Activated naive CD4-positive, alpha-beta T cell (primary cell): Measurements from ENCODE around the gene EXOC2.
"Not testable (repeated sequence)": the region's sequence is repeated elsewhere in the genome, so short reads cannot be mapped to it uniquely, and the experiment has no call there.

Experiments
- DNase-seq, 4 experiments: peaks; one replicate each; lab custom pipeline; 2025; lab: John Stamatoyannopoulos, UW

Gene EXOC2

GRCh38 chr6:635233-635632 is 57.7 kb downstream of the EXOC2 start:
- no peak for DNase-seq

- DNase-seq: no peak
Observed at GRCh38 chr6:633611-634010, 59.3 kb downstream of the EXOC2 start.

GRCh38 chr6:628766-629165 is 64.2 kb downstream of the EXOC2 start:
- DNase-seq: no peak

- DNase-seq: no peak
Observed at GRCh38 chr6:626236-626635, 66.7 kb downstream of the EXOC2 start.

- DNase-seq: no peak
Observed at GRCh38 chr6:624979-625378, 68.0 kb downstream of the EXOC2 start.

- no peak for DNase-seq
Observed at GRCh38 chr6:622462-622861, 70.5 kb downstream of the EXOC2 start.

- no peak for DNase-seq
Observed at GRCh38 chr6:621931-622330, 71.0 kb downstream of the EXOC2 start.

GRCh38 chr6:620950-621349 is 72.0 kb downstream of the EXOC2 start:
- DNase-seq: no peak

- no peak for DNase-seq
Observed at GRCh38 chr6:620166-620565, 72.8 kb downstream of the EXOC2 start.

- DNase-seq: no peak
Observed at GRCh38 chr6:617456-618100, 75.4 kb downstream of the EXOC2 start.

- DNase-seq: no peak
Observed at GRCh38 chr6:613981-614380, 79.0 kb downstream of the EXOC2 start.

GRCh38 chr6:611928-612327 is 81.0 kb downstream of the EXOC2 start:
- DNase-seq: no peak

- DNase-seq: no peak
Observed at GRCh38 chr6:610882-611281, 82.1 kb downstream of the EXOC2 start.

- DNase-seq: no peak
Observed at GRCh38 chr6:609905-610304, 83.0 kb downstream of the EXOC2 start.

GRCh38 chr6:606829-607379 is 86.0 kb downstream of the EXOC2 start:
- no peak for DNase-seq

GRCh38 chr6:605895-606294 is 87.0 kb downstream of the EXOC2 start:
- not testable (repeated sequence) for DNase-seq

GRCh38 chr6:604579-604978 is 88.4 kb downstream of the EXOC2 start:
- DNase-seq: no peak

GRCh38 chr6:603265-603664 is 89.7 kb downstream of the EXOC2 start:
- DNase-seq: no peak

- no peak for DNase-seq
Observed at GRCh38 chr6:599576-600448, 93.1 kb downstream of the EXOC2 start.

GRCh38 chr6:593907-594212 is 99.1 kb downstream of the EXOC2 start:
- no peak for DNase-seq

GRCh38 chr6:593139-593906 is 99.6 kb downstream of the EXOC2 start:
- DNase-seq: peak in 3 of 4 experiments; percentile 9 to 46 (median 32)

- DNase-seq: no peak
Observed at GRCh38 chr6:589090-589489, 103.8 kb downstream of the EXOC2 start.

- DNase-seq: no peak
Observed at GRCh38 chr6:586553-586952, 106.4 kb downstream of the EXOC2 start.
